ENCODE data around the gene HEXIM2.

GRCh38 chr17:45130681-45131615 is 30.7 kb upstream of the HEXIM2 start:
- TF ChIP-seq POLR2A (IDR thresholded peaks at IDR 0.05) (no peak), CTCF (IDR thresholded peaks at IDR 0.05 in 8 of 11, conservative IDR thresholded peaks at IDR 0.05 in 3 of 11) (no peak)
